ENCODE data around the gene PRLH.
"Not testable (repeated sequence)": the region's sequence is repeated elsewhere in the genome, so short reads cannot be mapped to it uniquely, and the experiment has no call there.

Gene PRLH

GRCh38 chr2:237601453-237602116 is 35.2 kb downstream of the PRLH start:
- peak; percentile 65 for DNase-seq (ENCODE audit: low spot score)

GRCh38 chr2:237602409-237602808 is 36.0 kb downstream of the PRLH start:
- DNase-seq (ENCODE audit: low spot score), result no peak

GRCh38 chr2:237603049-237603717 is 36.8 kb downstream of the PRLH start:
- DNase-seq (ENCODE audit: low spot score), result no peak

GRCh38 chr2:237603718-237604362 is 37.5 kb downstream of the PRLH start:
- no peak for DNase-seq (ENCODE audit: low spot score)

- no peak for DNase-seq (ENCODE audit: low spot score)
Measured at GRCh38 chr2:237604391-237604790, 38.0 kb downstream of the PRLH start.

GRCh38 chr2:237604960-237605359 is 38.6 kb downstream of the PRLH start:
- DNase-seq (ENCODE audit: low spot score), result no peak

GRCh38 chr2:237606522-237606921 is 40.1 kb downstream of the PRLH start:
- not testable (repeated sequence) for DNase-seq (ENCODE audit: low spot score)

GRCh38 chr2:237612527-237613357 is 46.4 kb downstream of the PRLH start:
- DNase-seq (ENCODE audit: low spot score), result no peak

- DNase-seq (ENCODE audit: low spot score), result no peak
Measured at GRCh38 chr2:237613679-237614078, 47.3 kb downstream of the PRLH start.

- peak; percentile 50 for DNase-seq (ENCODE audit: low spot score)
Measured at GRCh38 chr2:237614151-237614720, 47.9 kb downstream of the PRLH start.

GRCh38 chr2:237615631-237616249 is 49.4 kb downstream of the PRLH start:
- DNase-seq (ENCODE audit: low spot score), result no peak

- DNase-seq (ENCODE audit: low spot score), result no peak
Measured at GRCh38 chr2:237616373-237616733, 50.0 kb downstream of the PRLH start.

All from HuH-7 (cell line).